Activated CD8-positive, alpha-beta memory T cell treated with anti-CD3 and anti-CD28 coated beads, Interleukin-2, amount 50 U/mL, for 24 hours (primary cell): ENCODE results near the gene CDIPT.

Source experiments
- DNase-seq: peaks from one replicate; pipeline ENCODE4 v3.0.0-alpha.2; 2020; ENCODE audit errors: extremely low read depth

The CDIPT gene

DNA sequence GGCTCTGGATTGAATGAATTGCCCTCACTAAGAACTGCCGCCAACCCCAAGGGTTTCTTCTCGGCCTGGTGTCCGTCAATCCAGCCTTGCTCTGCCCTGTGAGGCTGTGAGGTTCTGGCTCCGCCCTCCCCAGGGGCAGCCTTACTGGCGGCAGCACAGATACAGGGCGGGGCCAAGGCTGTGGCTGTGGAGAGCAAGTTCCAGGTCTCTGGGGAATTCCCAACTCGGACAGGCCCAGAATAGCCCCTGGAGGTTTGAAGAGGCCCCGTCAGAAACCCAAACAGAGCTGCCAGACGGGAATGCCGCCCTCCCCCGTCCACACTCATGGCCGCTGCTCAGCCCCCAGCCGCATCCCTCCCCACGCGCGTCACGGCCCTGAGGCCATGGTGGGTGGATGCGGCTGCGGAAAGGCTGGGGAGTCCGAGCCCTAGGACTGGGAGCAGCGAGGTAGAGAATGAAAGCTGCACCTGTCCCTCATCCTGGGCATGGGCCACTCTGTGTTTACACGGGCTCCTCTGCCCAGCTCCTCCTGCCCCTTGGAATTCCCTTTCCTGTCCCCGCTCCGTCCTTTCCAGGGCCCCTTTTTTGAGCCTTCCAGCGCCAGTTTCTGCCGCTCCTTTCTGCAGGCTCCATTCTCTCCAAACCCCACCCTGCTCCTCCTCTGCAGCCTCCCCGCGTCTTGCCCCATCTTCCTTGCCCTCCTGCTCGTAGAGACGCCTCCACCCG lies 51.7 kb downstream of the CDIPT start:
- no peak for DNase-seq

DNA sequence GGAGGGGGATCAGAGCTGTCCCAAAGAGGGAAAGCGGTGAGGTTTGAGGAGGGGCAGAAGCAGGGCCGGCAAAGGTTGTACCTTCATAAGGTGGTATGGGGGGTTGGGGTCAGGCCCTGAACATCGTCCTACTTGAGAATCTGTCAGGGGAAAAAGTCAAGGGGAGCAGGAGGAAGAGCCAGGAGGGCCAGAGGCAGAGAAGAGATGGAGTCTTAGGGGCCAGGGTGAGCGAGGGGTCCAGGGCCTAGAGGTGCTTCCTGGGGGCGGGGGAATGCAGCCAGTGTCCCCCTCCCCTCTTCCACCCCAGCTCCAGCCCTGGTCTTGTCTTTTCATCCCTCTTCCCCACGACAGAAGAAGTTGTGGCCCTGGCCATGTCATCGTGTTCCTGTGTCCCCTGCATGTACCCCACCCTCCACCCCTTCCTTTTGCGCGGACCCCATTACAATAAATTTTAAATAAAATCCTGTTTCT lies 52.3 kb downstream of the CDIPT start:
- no peak for DNase-seq

DNA sequence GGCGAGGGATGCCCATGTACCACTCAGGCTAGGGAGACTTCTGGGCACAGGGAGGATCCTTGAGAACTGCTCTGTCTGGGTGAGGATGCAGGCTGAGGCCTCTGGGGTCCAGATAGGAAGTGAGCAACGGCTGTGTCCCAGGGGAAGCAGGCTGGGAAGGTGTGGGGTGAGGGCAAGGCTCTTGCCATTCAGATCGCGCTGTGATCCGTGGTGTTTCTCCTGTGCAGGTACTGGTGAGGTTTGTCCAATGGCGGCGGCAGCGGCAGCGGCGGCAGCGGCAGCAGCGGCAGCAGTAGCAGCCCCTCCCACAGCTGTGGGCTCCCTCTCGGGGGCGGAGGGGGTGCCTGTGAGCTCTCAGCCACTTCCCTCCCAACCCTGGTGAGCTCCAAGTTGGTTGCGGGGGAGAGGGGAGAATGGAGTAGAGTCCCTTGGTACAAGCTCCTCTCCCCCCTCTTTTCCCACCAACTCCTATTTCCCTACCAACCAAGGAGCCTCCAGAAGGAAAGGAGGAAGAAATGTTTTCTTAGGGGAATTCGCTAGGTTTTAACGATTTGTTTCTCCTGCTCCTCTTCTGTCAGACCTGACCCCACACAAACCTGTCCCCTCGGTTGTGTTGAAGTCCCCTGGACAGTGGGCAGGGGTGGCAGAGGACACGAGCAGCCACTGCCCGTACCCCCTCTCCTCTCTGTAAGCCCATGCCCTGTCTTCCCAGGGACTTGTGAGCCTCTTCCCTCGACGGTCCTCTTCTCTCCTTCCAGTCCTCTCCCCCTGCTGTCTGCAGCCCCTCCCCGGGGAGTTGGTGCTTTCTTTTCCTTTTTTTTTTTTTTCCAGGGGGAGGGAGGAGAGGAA lies 53.0 kb downstream of the CDIPT start:
- DNase-seq = no peak

DNA sequence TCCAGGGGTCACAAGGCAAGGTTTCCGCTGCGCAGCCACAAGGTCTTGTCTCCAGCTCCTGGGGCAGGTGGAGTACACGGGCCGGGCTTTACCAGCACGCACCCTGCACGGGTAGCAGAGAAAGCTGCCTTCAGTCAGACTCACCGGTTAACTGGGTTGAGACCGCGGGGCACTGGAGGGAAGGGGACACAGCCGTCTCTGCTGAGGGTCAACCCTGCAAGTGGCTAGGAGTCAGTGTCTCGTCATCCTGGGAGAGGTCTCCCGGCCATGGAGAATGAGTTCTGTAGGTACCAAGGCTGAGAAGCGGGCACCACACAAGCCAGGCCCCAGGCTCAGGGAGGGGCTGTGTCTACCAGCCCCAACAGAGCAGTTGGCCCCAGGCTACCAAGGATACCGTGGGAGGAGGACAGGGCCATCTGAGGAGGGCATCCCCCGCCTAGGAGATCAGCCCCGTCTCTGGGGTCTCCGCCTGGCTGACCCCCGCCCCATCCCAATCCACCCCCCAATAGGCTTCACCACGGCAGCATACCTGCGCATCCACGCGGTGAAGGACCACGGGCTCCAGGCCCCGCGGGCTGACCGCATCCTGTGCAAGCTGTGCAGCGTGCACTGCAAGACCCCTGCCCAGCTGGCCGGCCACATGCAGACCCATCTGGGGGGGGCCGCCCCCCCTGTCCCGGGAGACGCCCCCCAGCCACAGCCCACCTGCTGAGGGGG lies 53.8 kb downstream of the CDIPT start:
- DNase-seq = no peak
